Fibroblast of the aortic adventitia (primary cell): ENCODE measurements around the gene WDR47. TPM values are rescaled to one million over a fixed set of nuclear protein-coding genes. Genes with fewer than 3 reads are reported as not detected.
"Not testable (repeated sequence)": the region's sequence is repeated elsewhere in the genome, so short reads cannot be mapped to it uniquely, and the experiment has no call there.

Experiments used
- DNase-seq: peaks from one replicate; pipeline ENCODE4 v3.0.0-alpha.2; 2010; ENCODE audit warnings: low read depth
- H3K4me3 ChIP-seq: 2 replicates; pipeline ENCODE4 v1.5.1; 2011; ENCODE audit warnings: low read depth, mild to moderate bottlenecking, control low read depth, low read length, moderate library complexity
- CTCF ChIP-seq: IDR thresholded peaks from 2 replicates; pipeline ENCODE4 v1.5.1; 2011; ENCODE audit warnings: mild to moderate bottlenecking, low read length, control low read depth, inconsistent platforms; ENCODE audit not compliant: insufficient read depth
- total RNA-seq: library from RNA; depleted of rRNA; stranded (reverse); fragments of >200 nt; gene quantifications from 2 replicates; pipeline ENCODE4 v1.2.3, GENCODE V29; 2012; ENCODE audit warnings: low replicate concordance

WDR47 gene
- total RNA-seq, 1 donor, result 22.1 TPM

- H3K4me3 ChIP-seq, result no peak overlapping the region
- DNase-seq, result no peak
- no peak for TF ChIP-seq CTCF
Observed at GRCh38 chr1:109069294-109069693, 27.4 kb upstream of the WDR47 start.

DNA sequence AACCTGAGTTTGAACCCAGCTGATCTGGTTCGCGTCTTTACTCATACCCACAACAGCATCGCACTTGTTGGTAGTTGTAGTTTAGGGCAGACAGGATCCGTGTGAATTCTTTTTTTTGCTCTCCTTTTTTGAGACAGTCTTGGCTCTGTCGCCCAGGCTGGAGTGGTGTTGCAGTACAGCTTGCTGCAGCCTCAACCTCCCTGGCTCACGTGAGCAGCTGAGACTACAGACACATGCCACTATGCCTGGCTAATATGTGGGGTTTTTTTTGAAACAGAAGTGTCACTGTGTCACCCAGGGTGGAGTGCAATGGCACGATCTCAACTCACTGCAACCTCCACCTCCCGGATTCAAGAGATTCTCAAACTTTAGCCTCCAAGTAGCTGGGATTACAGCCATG lies 26.0 kb upstream of the WDR47 start:
- TF ChIP-seq CTCF, result no peak
- H3K4me3 ChIP-seq, result no peak overlapping the region
- no peak for DNase-seq

- TF ChIP-seq CTCF, result no peak
- H3K4me3 ChIP-seq, result no peak overlapping the region
- DNase-seq, result no peak
Observed at GRCh38 chr1:109065137-109065536, 23.2 kb upstream of the WDR47 start.

GRCh38 chr1:109061183-109061582 lies 19.3 kb upstream of the WDR47 start:
- no peak for TF ChIP-seq CTCF

GRCh38 chr1:109060707-109061106 lies 18.8 kb upstream of the WDR47 start:
- TF ChIP-seq CTCF, result no peak
- no peak for DNase-seq
- H3K4me3 ChIP-seq, result no peak overlapping the region

More at GRCh38 chr1:109061183-109061582, 19.3 kb upstream of the WDR47 start:
- no peak overlapping the region for H3K4me3 ChIP-seq
- DNase-seq, result no peak

- TF ChIP-seq CTCF, result no peak
- no peak for DNase-seq
Observed at GRCh38 chr1:109059026-109059425, 17.1 kb upstream of the WDR47 start.

DNA sequence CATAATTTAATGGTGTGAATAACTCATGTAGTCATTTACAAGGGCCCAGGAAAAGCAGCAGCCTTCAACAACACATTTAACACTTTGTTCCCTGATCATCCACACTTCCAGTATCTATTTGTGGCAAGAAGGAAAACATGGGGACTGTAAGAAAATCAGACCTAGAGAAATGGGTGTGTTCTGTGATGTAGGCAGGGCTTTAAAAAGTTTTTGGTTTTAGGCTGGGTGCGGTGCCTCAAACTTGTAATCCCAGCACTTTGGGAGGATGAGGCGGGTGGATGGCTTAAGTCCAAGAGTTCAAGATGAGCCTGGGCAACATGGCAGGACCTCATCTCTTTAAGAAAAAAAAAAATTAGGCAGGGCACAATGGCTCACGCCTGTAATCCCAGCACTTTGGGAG lies 14.2 kb upstream of the WDR47 start:
- H3K4me3 ChIP-seq, result no peak overlapping the region
- no peak for DNase-seq
- no peak for TF ChIP-seq CTCF

More at GRCh38 chr1:109059026-109059425, 17.1 kb upstream of the WDR47 start:
- no peak overlapping the region for H3K4me3 ChIP-seq

DNA sequence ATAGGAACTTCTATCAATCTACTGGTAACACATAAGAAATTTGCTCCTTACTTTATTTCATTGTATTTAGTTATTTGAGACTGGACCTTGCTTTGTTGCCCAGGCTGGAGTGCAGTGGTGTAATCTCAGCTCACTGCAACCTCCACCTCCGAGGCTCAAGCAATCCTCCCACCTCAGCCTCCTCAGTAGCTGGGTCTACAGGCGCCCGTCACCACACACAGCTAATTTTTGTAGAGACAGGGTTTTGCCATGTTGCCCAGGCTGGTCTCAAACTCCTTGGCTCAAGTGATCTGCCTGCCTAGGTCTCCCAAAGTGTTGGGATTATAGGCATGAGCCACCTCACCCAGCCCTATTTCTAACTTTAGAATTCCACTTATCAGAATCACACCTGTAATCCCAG lies 10.2 kb upstream of the WDR47 start:
- not testable (repeated sequence) for DNase-seq

More for the DNA sequence above, 10.2 kb upstream of the WDR47 start:
- H3K4me3 ChIP-seq, result not testable (repeated sequence)
